ENCODE data around the gene GSTO2. TPM values are rescaled to one million over a fixed set of nuclear protein-coding genes. Genes with fewer than 3 reads are reported as not detected.

The GSTO2 gene
- total and polyA plus RNA-seq, 8 donors, result 9.5 to 33.6 (median 29.1) TPM

- Histone ChIP-seq H3K27ac (peak overlapping the region in 1 of 2 donors; percentile 13), H3K27me3 (no peaks in the 10 kb centered on the region), H3K4me3 (no peak overlapping the region), H3K9me3 (no peaks in the 10 kb centered on the region), H3K4me1 (peaks cover 3 to 89% of the 10 kb centered on the region in 2 donors), H3K36me3 (peaks cover 0 to 96% of the 10 kb centered on the region in 2 donors)
- ATAC-seq, result no peak
- TF ChIP-seq, protein P1, sequence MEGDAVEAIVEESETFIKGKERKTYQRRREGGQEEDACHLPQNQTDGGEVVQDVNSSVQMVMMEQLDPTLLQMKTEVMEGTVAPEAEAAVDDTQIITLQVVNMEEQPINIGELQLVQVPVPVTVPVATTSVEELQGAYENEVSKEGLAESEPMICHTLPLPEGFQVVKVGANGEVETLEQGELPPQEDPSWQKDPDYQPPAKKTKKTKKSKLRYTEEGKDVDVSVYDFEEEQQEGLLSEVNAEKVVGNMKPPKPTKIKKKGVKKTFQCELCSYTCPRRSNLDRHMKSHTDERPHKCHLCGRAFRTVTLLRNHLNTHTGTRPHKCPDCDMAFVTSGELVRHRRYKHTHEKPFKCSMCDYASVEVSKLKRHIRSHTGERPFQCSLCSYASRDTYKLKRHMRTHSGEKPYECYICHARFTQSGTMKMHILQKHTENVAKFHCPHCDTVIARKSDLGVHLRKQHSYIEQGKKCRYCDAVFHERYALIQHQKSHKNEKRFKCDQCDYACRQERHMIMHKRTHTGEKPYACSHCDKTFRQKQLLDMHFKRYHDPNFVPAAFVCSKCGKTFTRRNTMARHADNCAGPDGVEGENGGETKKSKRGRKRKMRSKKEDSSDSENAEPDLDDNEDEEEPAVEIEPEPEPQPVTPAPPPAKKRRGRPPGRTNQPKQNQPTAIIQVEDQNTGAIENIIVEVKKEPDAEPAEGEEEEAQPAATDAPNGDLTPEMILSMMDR (IDR thresholded peaks at IDR 0.05), result no peak
- intact Hi-C loops (cut with DNase I), result no loop called here
- no peak for DNase-seq
Observed at GRCh38 chr10:104262055-104262454, 6.9 kb upstream of the GSTO2 start.

DNA sequence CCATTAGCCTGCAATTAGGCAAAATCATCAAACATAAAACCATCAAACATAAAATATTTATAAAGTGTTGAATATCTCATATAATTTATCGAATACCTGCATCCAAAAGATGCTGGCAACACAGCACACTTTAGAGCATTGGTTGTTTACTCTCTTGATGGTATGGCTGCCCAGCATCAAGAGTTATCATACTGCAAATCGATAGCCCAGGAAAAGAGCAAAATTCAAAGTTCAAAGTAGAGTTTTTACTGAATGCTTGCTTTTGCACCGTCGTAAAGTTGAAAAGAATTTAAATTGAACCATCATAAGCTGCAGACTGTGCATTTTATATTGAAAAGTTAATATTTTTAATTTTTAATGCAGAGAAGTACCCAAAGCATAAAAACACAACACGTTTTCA lies 4.2 kb upstream of the GSTO2 start:
- Histone ChIP-seq H3K27me3 (no peaks in the 10 kb centered on the region), H3K27ac (no peak overlapping the region), H3K36me3 (peaks cover 0 to 84% of the 10 kb centered on the region in 2 donors), H3K4me1 (peaks cover 0 to 76% of the 10 kb centered on the region in 2 donors), H3K9me3 (no peaks in the 10 kb centered on the region), H3K4me3 (no peak overlapping the region)
- DNase-seq (no peak), ATAC-seq (no peak)
- TF ChIP-seq, protein P1 (IDR thresholded peaks at IDR 0.05), result no peak
- intact Hi-C loops (cut with DNase I), result no loop called here

GRCh38 chr10:104267721-104268404 lies 1.1 kb upstream of the GSTO2 start:
- Histone ChIP-seq H3K4me1 (peaks cover 0 to 46% of the 10 kb centered on the region in 2 donors), H3K9me3 (no peaks in the 10 kb centered on the region), H3K4me3 (peak overlapping the region; percentile 78 to 85), H3K36me3 (peaks cover 0 to 55% of the 10 kb centered on the region in 2 donors), H3K27ac (peak overlapping the region in 1 of 2 donors; percentile 91), H3K27me3 (no peaks in the 10 kb centered on the region)
- ATAC-seq (no peak), DNase-seq (no peak)
- TF ChIP-seq, protein P1 (IDR thresholded peaks at IDR 0.05), result no peak
- intact Hi-C loops (cut with DNase I), result no loop called here

DNA sequence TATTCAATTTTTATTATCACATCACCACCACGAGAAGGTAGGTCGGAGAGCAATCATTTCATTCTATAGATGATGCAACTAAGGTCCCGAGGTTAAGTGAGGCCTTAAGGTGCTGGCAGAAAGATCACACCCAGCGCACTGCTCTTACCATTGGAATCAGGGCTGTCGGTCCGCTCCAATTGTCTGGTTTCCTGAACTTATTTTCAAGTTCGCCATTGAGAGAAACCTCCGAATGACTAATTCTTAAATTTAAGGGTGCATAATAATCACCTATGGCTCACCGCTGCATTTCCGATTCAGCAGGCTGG lies 625 bp upstream of the GSTO2 start:
- peak; percentile 1 for ATAC-seq
- Histone ChIP-seq H3K9me3 (no peaks in the 10 kb centered on the region), H3K27ac (peak overlapping the region; percentile 72 to 91), H3K36me3 (peaks cover 0 to 50% of the 10 kb centered on the region in 2 donors), H3K4me1 (peaks cover 0 to 46% of the 10 kb centered on the region in 2 donors), H3K27me3 (no peaks in the 10 kb centered on the region), H3K4me3 (peak overlapping the region; percentile 78 to 85)
- intact Hi-C loops (cut with DNase I), result no loop called here
- DNase-seq, result no peak
- TF ChIP-seq, protein P1 (IDR thresholded peaks at IDR 0.05), result no peak

DNA sequence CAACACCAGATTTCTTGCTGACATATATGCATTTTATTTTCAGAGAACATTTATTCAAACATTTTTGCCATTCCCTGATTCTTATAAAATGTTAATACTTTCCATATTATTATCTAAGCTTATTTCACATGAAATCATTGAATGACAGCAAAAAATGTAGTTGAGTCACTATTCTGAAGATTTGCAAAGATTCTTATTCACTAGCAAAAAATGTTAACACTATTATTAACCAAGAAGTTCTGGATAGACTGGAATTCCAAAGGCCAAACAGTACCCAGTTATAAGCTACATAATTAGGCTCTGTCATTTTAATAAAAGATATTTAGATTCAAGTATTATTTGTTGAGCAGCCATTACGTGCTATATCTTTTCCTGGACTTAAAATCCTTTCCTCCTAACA lies 4.3 kb downstream of the GSTO2 start:
- no peak for DNase-seq
- H3K27ac ChIP-seq, result no peak overlapping the region

More for the DNA sequence above, 4.3 kb downstream of the GSTO2 start:
- Histone ChIP-seq H3K9me3 (no peaks in the 10 kb centered on the region), H3K36me3 (peaks cover 0 to 1% of the 10 kb centered on the region in 2 donors), H3K27me3 (peaks cover 0 to 16% of the 10 kb centered on the region in 2 donors), H3K4me3 (no peak overlapping the region), H3K4me1 (peaks cover 0 to 8% of the 10 kb centered on the region in 2 donors)
- ATAC-seq, result no peak
- TF ChIP-seq, protein P1 (IDR thresholded peaks at IDR 0.05), result no peak
- intact Hi-C loops (cut with DNase I), result no loop called here

All from left lung (tissue), 10 donors.